CD4-positive, alpha-beta T cell treated with Interleukin-12 subunit alpha and Interleukin-12 subunit beta, for 1 hour (primary cell): ENCODE measurements around the gene FCHSD2.

Experiments
- DNase-seq: peaks from one replicate; pipeline ENCODE4 v3.0.0-alpha.2; 2020

Gene FCHSD2

GRCh38 chr11:73142128-73142377 lies at the start of gene FCHSD2:
Gene FCHSD2 (minus strand): TSS chr11:73142318. CDS start chr11:73141877, 441 bp downstream.
- DNase-seq, result no peak

- no peak for DNase-seq
Measured at GRCh38 chr11:73191151-73191550, 49.0 kb upstream of the FCHSD2 start.

GRCh38 chr11:73190557-73190885 lies 48.4 kb upstream of the FCHSD2 start:
- no peak for DNase-seq

- no peak for DNase-seq
Measured at GRCh38 chr11:73189723-73190556, 47.8 kb upstream of the FCHSD2 start.

- DNase-seq, result peak; percentile 12
Measured at GRCh38 chr11:73189315-73189714, 47.2 kb upstream of the FCHSD2 start.

GRCh38 chr11:73188301-73188700 lies 46.2 kb upstream of the FCHSD2 start:
- no peak for DNase-seq

GRCh38 chr11:73187854-73188253 lies 45.7 kb upstream of the FCHSD2 start:
- DNase-seq, result no peak

GRCh38 chr11:73186886-73187285 lies 44.8 kb upstream of the FCHSD2 start:
- DNase-seq, result no peak

GRCh38 chr11:73186294-73186850 lies 44.3 kb upstream of the FCHSD2 start:
- no peak for DNase-seq

- no peak for DNase-seq
Measured at GRCh38 chr11:73185680-73186293, 43.7 kb upstream of the FCHSD2 start.

GRCh38 chr11:73184953-73185671 lies 43.0 kb upstream of the FCHSD2 start:
- peak; percentile 37 for DNase-seq

- DNase-seq, result no peak
Measured at GRCh38 chr11:73182824-73183321, 40.8 kb upstream of the FCHSD2 start.

GRCh38 chr11:73178681-73179080 lies 36.6 kb upstream of the FCHSD2 start:
- DNase-seq, result no peak

GRCh38 chr11:73177778-73178539 lies 35.8 kb upstream of the FCHSD2 start:
- DNase-seq, result peak; percentile 82

- no peak for DNase-seq
Measured at GRCh38 chr11:73177380-73177777, 35.3 kb upstream of the FCHSD2 start.

GRCh38 chr11:73176874-73177155 lies 34.7 kb upstream of the FCHSD2 start:
- DNase-seq, result no peak

- DNase-seq, result no peak
Measured at GRCh38 chr11:73176145-73176873, 34.2 kb upstream of the FCHSD2 start.

- DNase-seq, result no peak
Measured at GRCh38 chr11:73175551-73176144, 33.5 kb upstream of the FCHSD2 start.

GRCh38 chr11:73174495-73174791 lies 32.3 kb upstream of the FCHSD2 start:
- DNase-seq, result no peak

GRCh38 chr11:73173755-73174494 lies 31.8 kb upstream of the FCHSD2 start:
- DNase-seq, result no peak

GRCh38 chr11:73172992-73173656 lies 31.0 kb upstream of the FCHSD2 start:
- DNase-seq, result no peak
